Measurements from ENCODE around the gene IGFL4.

IGFL4 gene

GRCh38 chr19:46063201-46063600 lies 22.4 kb upstream of the IGFL4 start:
- no peak for DNase-seq (ENCODE audit: low read depth)

GRCh38 chr19:46060012-46060411 lies 19.2 kb upstream of the IGFL4 start:
- no peak for DNase-seq (ENCODE audit: low read depth)

- no peak for DNase-seq (ENCODE audit: low read depth)
These were observed 18.0 kb upstream of the IGFL4 start for GRCh38 chr19:46058778-46059177.

GRCh38 chr19:46056536-46056935 lies 15.7 kb upstream of the IGFL4 start:
- DNase-seq (ENCODE audit: low read depth) = no peak

- DNase-seq (ENCODE audit: low read depth) = no peak
These were observed 12.1 kb upstream of the IGFL4 start for GRCh38 chr19:46052896-46053295.

GRCh38 chr19:46049597-46049996 lies 8.8 kb upstream of the IGFL4 start:
- DNase-seq (ENCODE audit: low read depth) = no peak

GRCh38 chr19:46043519-46043918 lies 2.7 kb upstream of the IGFL4 start:
- DNase-seq (ENCODE audit: low read depth) = no peak

- DNase-seq (ENCODE audit: low read depth) = no peak
These were observed 1.6 kb upstream of the IGFL4 start for GRCh38 chr19:46042252-46042883.

GRCh38 chr19:46040125-46040524 lies 677 bp downstream of the IGFL4 start:
- no peak for DNase-seq (ENCODE audit: low read depth)

- DNase-seq (ENCODE audit: low read depth) = no peak
These were observed 4.1 kb downstream of the IGFL4 start for GRCh38 chr19:46036744-46037128.

- no peak for DNase-seq (ENCODE audit: low read depth)
These were observed 4.6 kb downstream of the IGFL4 start for GRCh38 chr19:46035986-46036743.

- DNase-seq (ENCODE audit: low read depth) = no peak
These were observed 5.3 kb downstream of the IGFL4 start for GRCh38 chr19:46035546-46035945.

- no peak for DNase-seq (ENCODE audit: low read depth)
These were observed 7.4 kb downstream of the IGFL4 start for GRCh38 chr19:46033401-46033800.

- no peak for DNase-seq (ENCODE audit: low read depth)
These were observed 8.2 kb downstream of the IGFL4 start for GRCh38 chr19:46032597-46033025.

- DNase-seq (ENCODE audit: low read depth) = no peak
These were observed 8.8 kb downstream of the IGFL4 start for GRCh38 chr19:46031781-46032596.

GRCh38 chr19:46030812-46031550 lies 9.8 kb downstream of the IGFL4 start:
- DNase-seq (ENCODE audit: low read depth) = no peak

GRCh38 chr19:46025835-46026234 lies 15.0 kb downstream of the IGFL4 start:
- DNase-seq (ENCODE audit: low read depth) = no peak

- DNase-seq (ENCODE audit: low read depth) = no peak
These were observed 17.5 kb downstream of the IGFL4 start for GRCh38 chr19:46023311-46023779.

GRCh38 chr19:46022431-46023310 lies 18.1 kb downstream of the IGFL4 start, which contains the start of gene PGLYRP1:
PGLYRP1 (minus strand) TSS chr19:46023053; CDS start chr19:46023021, 32 bp downstream.
- DNase-seq (ENCODE audit: low read depth) = no peak

GRCh38 chr19:46022061-46022430 lies 18.8 kb downstream of the IGFL4 start:
- no peak for DNase-seq (ENCODE audit: low read depth)

GRCh38 chr19:46021531-46022041 lies 19.2 kb downstream of the IGFL4 start:
- no peak for DNase-seq (ENCODE audit: low read depth)
